ENCODE measurements around the gene CMBL. TPM values are rescaled to one million over a fixed set of nuclear protein-coding genes. Genes with fewer than 3 reads are reported as not detected.

CMBL gene
- polyA plus RNA-seq, 1 donor from 2014 or later = not detected

DNA sequence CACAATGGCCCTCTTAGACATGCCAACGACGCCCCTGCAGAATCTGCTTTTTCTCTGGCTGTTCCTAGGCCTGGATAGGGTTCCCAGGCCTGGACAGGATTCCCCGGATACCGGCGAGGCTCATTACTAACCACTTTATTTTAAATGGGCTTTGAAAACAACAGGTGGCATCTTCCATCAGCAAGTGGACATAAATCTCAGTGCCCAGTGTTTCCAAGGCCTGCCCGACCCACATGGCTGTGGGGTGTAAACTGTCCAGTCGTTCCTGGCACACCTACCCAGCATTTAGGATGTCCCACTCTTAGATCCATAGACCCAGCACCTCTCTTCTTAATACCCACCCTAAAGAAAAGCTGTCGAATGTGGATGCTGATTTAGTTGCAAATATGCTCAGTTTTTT, 896 bp downstream of the CMBL start:
- peaks cover 2% of the 10 kb centered on the region for H3K36me3 Mint-ChIP-seq
- peaks cover 0 to 4% (median 4%) of the 10 kb centered on the region in 3 donors for H3K4me1 Mint-ChIP-seq
- H3K27ac Mint-ChIP-seq = no peak overlapping the region
- no peaks in the 10 kb centered on the region for H3K9me3 Mint-ChIP-seq
- peaks cover 14% of the 10 kb centered on the region for H3K27me3 Mint-ChIP-seq
- peak overlapping the region in 3 of 4 donors; percentile 50 to 95 (median 92) for H3K4me3 Mint-ChIP-seq

GRCh38 chr5:10306114-10306513, 1.6 kb downstream of the CMBL start:
- peaks cover 2% of the 10 kb centered on the region for H3K36me3 Mint-ChIP-seq
- H3K27me3 Mint-ChIP-seq = peaks cover 14% of the 10 kb centered on the region
- H3K9me3 Mint-ChIP-seq = no peaks in the 10 kb centered on the region
- peaks cover 0 to 4% (median 4%) of the 10 kb centered on the region in 3 donors for H3K4me1 Mint-ChIP-seq
- peak overlapping the region in 1 of 4 donors; percentile 13 for H3K4me3 Mint-ChIP-seq
- no peak overlapping the region for H3K27ac Mint-ChIP-seq

DNA sequence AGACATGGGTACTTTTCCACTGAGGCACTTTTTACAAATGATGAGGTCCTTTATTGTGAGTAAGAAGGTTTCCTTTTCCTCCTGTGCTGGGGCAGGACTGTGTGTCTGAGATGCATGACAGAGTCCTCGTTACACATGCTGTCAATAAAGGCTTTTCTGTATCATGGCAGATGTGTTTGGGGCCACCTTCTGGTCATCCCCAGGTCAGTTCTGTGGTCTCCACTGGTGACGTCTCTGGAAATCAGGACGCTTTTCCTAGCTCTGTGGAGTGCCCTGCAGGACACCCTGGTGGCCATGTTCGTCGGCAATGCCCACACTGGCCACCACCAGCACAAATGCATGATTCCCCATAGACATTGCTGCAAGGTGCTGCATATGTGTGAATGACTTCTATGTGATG, 2.8 kb downstream of the CMBL start:
- no peak overlapping the region for H3K4me3 Mint-ChIP-seq
- peaks cover 0 to under 1% (median 0%) of the 10 kb centered on the region in 3 donors for H3K9me3 Mint-ChIP-seq
- H3K4me1 Mint-ChIP-seq = peaks cover 0 to 4% (median 4%) of the 10 kb centered on the region in 3 donors
- peaks cover 2% of the 10 kb centered on the region for H3K36me3 Mint-ChIP-seq
- H3K27me3 Mint-ChIP-seq = peaks cover 14% of the 10 kb centered on the region
- no peak overlapping the region for H3K27ac Mint-ChIP-seq

DNA sequence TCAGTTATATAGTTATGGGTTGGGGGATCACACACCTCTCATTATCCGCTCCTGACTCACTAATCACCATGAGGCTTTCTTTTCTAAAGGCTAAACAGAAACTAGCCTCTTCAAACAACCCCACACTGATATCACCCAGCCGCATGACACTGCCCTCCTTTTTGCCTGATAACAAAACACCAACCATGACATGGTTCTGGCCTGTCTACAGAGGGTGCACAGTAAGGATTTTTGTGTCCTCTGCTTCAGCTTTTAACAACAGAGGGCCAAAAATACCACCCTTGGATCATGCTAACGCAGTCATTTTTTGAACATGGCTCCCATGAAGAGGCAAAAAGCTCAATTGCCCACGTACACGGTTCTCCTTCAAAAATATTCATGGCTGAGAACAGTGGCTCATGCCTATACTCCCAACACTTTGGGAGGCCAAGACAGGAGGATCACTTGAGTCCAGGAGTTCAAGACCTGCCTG, 4.0 kb downstream of the CMBL start:
- Mint-ChIP-seq H3K4me3 (no peak overlapping the region), H3K27ac (no peak overlapping the region), H3K9me3 (peaks cover 0 to 4% (median 0%) of the 10 kb centered on the region in 3 donors), H3K4me1 (peaks cover 0 to 4% (median 4%) of the 10 kb centered on the region in 3 donors), H3K27me3 (peaks cover 14% of the 10 kb centered on the region), H3K36me3 (peaks cover 2% of the 10 kb centered on the region)

- H3K27me3 Mint-ChIP-seq = peaks cover 9% of the 10 kb centered on the region
Measured at GRCh38 chr5:10303201-10303600, 4.5 kb downstream of the CMBL start.

DNA sequence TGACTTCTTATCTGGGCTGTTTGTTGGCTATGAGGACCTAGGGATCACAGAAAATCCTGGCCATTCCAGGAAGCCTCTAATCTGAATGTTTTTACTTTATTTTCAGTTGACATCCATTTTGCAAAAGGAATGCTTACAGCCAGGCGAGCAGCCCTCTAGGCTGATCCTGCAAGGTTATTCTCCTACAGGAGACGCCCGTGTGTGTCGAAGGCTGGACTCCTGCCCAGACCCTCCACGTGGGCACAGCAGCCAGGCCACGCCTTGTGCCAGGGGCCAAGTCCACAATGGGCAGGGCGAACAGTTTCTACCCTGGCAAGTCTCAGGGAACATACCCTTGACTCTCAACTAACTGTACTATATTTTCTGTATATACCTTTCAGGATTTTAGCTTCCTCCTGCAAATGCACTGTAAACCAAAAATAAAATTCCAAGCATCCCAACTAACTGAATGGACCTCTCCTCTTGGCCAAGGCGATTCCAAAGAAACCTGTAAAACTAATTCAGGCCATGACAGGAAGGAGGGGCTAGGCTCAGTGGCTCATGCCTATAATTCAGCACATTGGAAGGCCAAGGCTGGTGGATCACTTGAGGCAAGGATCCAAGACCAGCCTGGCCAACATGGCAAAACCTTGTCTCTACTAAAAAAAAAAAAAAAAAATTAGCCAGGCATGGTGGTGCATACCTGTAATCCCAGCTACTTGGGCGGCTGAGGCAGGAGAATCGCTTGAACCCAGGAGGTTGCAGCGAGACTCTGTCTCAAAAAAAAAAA, 5.7 kb downstream of the CMBL start:
- Mint-ChIP-seq H3K27ac (no peak overlapping the region), H3K9me3 (peaks cover 0 to 4% (median 0%) of the 10 kb centered on the region in 3 donors), H3K27me3 (peaks cover 4% of the 10 kb centered on the region), H3K36me3 (peaks cover 2% of the 10 kb centered on the region), H3K4me1 (peaks cover 0 to under 1% (median 0%) of the 10 kb centered on the region in 3 donors), H3K4me3 (no peak overlapping the region)

More at GRCh38 chr5:10303201-10303600, 4.5 kb downstream of the CMBL start:
- peaks cover 2% of the 10 kb centered on the region for H3K36me3 Mint-ChIP-seq
- H3K4me3 Mint-ChIP-seq = no peak overlapping the region
- peaks cover 0 to 4% (median 4%) of the 10 kb centered on the region in 3 donors for H3K4me1 Mint-ChIP-seq
- no peak overlapping the region for H3K27ac Mint-ChIP-seq
- peaks cover 0 to 4% (median 0%) of the 10 kb centered on the region in 3 donors for H3K9me3 Mint-ChIP-seq

- peaks cover 4% of the 10 kb centered on the region for H3K36me3 Mint-ChIP-seq
- H3K27ac Mint-ChIP-seq = no peak overlapping the region
- peaks cover 0 to 4% (median 0%) of the 10 kb centered on the region in 3 donors for H3K9me3 Mint-ChIP-seq
- no peak overlapping the region for H3K4me3 Mint-ChIP-seq
- H3K4me1 Mint-ChIP-seq = no peaks in the 10 kb centered on the region
- peaks cover 3% of the 10 kb centered on the region for H3K27me3 Mint-ChIP-seq
Measured at GRCh38 chr5:10301266-10301665, 6.4 kb downstream of the CMBL start.

DNA sequence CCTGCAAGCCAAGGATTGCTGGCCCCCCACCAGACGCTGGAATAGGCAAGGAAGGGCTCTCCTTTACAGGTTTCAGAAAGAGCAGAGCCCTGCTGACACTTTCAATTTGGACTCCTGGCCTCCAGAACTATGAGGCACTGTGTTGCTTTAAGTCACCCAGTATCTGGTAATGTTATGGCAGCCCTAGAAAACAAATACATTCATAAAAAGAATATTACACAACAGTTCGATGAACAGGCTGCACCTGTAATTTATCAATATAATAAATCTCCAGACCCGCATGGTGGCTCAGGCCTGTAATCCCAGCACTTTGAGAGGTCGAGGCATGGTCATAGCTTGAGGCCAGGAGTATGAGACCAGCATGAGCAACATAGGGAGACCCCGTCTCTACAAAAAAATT, 7.5 kb downstream of the CMBL start:
- Mint-ChIP-seq H3K4me1 (no peaks in the 10 kb centered on the region), H3K27me3 (no peaks in the 10 kb centered on the region), H3K36me3 (peaks cover 4% of the 10 kb centered on the region), H3K9me3 (peaks cover 0 to 4% (median 0%) of the 10 kb centered on the region in 3 donors), H3K4me3 (no peak overlapping the region), H3K27ac (no peak overlapping the region)

DNA sequence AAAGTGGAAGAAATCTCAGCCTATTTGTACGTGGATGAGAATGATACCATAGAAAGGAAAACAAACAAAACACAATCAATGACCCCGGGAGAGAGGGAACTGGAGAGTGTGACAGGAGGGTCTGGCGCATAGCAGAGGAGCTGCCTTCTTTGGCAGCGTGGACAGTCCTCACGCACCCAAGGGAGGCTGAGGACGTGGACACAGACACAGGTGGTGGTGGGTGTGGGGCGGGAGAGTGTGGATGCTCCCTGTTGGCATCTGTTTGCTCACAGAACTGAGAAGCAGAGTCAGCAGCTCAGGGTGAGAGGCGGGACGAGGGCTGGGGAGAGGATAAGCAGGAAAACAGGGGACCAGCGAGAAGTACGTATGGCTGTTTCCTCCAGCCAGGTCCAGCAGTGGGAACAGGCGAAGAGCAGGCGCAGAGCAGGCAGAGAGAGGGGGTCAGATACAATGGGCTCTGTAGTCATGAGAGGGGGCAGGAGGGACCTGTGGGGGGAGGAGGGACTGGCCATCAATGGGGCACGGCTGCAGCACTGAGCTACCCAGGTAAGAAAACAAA, 10.0 kb downstream of the CMBL start:
- peaks cover 0 to 1% (median 0%) of the 10 kb centered on the region in 3 donors for H3K4me1 Mint-ChIP-seq
- H3K27me3 Mint-ChIP-seq = peaks cover 3% of the 10 kb centered on the region

GRCh38 chr5:10295619-10296326, 11.9 kb downstream of the CMBL start:
- Mint-ChIP-seq H3K4me3 (no peak overlapping the region), H3K4me1 (peaks cover 0 to 1% (median 0%) of the 10 kb centered on the region in 3 donors), H3K27ac (no peak overlapping the region), H3K27me3 (peaks cover 7% of the 10 kb centered on the region), H3K36me3 (peaks cover 2% of the 10 kb centered on the region), H3K9me3 (peaks cover 0 to 4% (median 4%) of the 10 kb centered on the region in 3 donors)

More for the DNA sequence above, 10.0 kb downstream of the CMBL start:
- Mint-ChIP-seq H3K27ac (peak overlapping the region in 1 of 3 donors; percentile 47), H3K4me3 (no peak overlapping the region), H3K9me3 (peaks cover 0 to 4% (median 4%) of the 10 kb centered on the region in 3 donors), H3K36me3 (peaks cover 2% of the 10 kb centered on the region)

GRCh38 chr5:10293907-10294662, 13.6 kb downstream of the CMBL start:
- Mint-ChIP-seq H3K4me3 (no peak overlapping the region), H3K4me1 (peaks cover 0 to 1% (median 0%) of the 10 kb centered on the region in 3 donors), H3K27me3 (peaks cover 11% of the 10 kb centered on the region), H3K36me3 (peaks cover 2% of the 10 kb centered on the region), H3K27ac (no peak overlapping the region), H3K9me3 (peaks cover 0 to 4% (median 0%) of the 10 kb centered on the region in 3 donors)

DNA sequence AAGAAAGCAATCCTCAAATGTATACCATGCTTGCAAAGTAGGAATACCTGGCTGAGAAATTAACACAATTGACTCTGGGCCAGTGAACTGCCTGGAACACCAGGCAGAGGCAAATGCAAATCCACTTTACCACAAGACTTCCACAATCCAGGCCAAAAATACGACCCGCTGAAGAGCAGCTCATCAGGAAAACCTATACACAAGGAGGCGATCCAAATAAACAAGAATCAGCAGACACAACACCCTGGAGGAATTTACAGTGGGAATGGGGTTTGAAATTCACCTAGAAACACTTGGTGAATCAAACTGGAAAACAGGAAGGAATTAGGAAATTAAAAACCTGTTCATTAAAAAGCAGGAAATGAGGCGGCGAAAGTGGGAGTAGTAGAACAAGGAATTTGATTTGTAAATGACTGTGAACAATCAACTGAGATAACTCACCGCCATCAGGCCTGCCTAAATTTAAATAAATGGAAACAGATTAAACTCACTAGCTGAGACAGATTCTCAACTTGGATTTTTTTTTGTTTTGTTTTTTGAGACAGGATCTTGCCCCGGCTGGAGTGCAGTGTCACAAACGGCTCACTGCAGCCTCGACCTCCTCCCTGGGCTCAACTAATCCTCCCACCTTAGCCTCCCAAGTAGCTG, 15.9 kb downstream of the CMBL start:
- Mint-ChIP-seq H3K27me3 (peaks cover 18% of the 10 kb centered on the region), H3K36me3 (peaks cover 2% of the 10 kb centered on the region), H3K9me3 (peaks cover 0 to 4% (median 0%) of the 10 kb centered on the region in 3 donors), H3K27ac (no peak overlapping the region), H3K4me3 (no peak overlapping the region), H3K4me1 (peaks cover 4 to 8% (median 4%) of the 10 kb centered on the region in 3 donors)

- peaks cover 4 to 10% (median 4%) of the 10 kb centered on the region in 3 donors for H3K4me1 Mint-ChIP-seq
- no peaks in the 10 kb centered on the region for H3K36me3 Mint-ChIP-seq
Measured at GRCh38 chr5:10290438-10290837, 17.3 kb downstream of the CMBL start.

GRCh38 chr5:10289991-10290390, 17.7 kb downstream of the CMBL start:
- H3K27me3 Mint-ChIP-seq = peaks cover 21% of the 10 kb centered on the region
- H3K4me3 Mint-ChIP-seq = no peak overlapping the region
- H3K27ac Mint-ChIP-seq = no peak overlapping the region
- peaks cover 4 to 10% (median 4%) of the 10 kb centered on the region in 3 donors for H3K4me1 Mint-ChIP-seq
- peaks cover 0 to 4% (median 3%) of the 10 kb centered on the region in 3 donors for H3K9me3 Mint-ChIP-seq
- no peaks in the 10 kb centered on the region for H3K36me3 Mint-ChIP-seq

More at GRCh38 chr5:10290438-10290837, 17.3 kb downstream of the CMBL start:
- Mint-ChIP-seq H3K27me3 (peaks cover 21% of the 10 kb centered on the region), H3K9me3 (peaks cover 0 to 4% (median 3%) of the 10 kb centered on the region in 3 donors), H3K27ac (no peak overlapping the region), H3K4me3 (no peak overlapping the region)

Measured in IgD-negative memory B cell (primary cell).